Bone marrow (tissue), 2 donors: Measurements from ENCODE around the gene DCHS1.
"Not testable (repeated sequence)": the region's sequence is repeated elsewhere in the genome, so short reads cannot be mapped to it uniquely, and the experiment has no call there.

Source experiments
- DNase-seq, 2 donors: peaks; one replicate each; lab custom pipeline; 2025; lab: John Stamatoyannopoulos, UW

Gene DCHS1, protein sequence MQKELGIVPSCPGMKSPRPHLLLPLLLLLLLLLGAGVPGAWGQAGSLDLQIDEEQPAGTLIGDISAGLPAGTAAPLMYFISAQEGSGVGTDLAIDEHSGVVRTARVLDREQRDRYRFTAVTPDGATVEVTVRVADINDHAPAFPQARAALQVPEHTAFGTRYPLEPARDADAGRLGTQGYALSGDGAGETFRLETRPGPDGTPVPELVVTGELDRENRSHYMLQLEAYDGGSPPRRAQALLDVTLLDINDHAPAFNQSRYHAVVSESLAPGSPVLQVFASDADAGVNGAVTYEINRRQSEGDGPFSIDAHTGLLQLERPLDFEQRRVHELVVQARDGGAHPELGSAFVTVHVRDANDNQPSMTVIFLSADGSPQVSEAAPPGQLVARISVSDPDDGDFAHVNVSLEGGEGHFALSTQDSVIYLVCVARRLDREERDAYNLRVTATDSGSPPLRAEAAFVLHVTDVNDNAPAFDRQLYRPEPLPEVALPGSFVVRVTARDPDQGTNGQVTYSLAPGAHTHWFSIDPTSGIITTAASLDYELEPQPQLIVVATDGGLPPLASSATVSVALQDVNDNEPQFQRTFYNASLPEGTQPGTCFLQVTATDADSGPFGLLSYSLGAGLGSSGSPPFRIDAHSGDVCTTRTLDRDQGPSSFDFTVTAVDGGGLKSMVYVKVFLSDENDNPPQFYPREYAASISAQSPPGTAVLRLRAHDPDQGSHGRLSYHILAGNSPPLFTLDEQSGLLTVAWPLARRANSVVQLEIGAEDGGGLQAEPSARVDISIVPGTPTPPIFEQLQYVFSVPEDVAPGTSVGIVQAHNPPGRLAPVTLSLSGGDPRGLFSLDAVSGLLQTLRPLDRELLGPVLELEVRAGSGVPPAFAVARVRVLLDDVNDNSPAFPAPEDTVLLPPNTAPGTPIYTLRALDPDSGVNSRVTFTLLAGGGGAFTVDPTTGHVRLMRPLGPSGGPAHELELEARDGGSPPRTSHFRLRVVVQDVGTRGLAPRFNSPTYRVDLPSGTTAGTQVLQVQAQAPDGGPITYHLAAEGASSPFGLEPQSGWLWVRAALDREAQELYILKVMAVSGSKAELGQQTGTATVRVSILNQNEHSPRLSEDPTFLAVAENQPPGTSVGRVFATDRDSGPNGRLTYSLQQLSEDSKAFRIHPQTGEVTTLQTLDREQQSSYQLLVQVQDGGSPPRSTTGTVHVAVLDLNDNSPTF (N-terminal part only)

GRCh38 chr11:6655790-6656583, at the start of gene DCHS1:
DCHS1 (minus strand) TSS chr11:6655809; CDS start chr11:6641613, 14,196 bp downstream.
- no peak for DNase-seq

DNA sequence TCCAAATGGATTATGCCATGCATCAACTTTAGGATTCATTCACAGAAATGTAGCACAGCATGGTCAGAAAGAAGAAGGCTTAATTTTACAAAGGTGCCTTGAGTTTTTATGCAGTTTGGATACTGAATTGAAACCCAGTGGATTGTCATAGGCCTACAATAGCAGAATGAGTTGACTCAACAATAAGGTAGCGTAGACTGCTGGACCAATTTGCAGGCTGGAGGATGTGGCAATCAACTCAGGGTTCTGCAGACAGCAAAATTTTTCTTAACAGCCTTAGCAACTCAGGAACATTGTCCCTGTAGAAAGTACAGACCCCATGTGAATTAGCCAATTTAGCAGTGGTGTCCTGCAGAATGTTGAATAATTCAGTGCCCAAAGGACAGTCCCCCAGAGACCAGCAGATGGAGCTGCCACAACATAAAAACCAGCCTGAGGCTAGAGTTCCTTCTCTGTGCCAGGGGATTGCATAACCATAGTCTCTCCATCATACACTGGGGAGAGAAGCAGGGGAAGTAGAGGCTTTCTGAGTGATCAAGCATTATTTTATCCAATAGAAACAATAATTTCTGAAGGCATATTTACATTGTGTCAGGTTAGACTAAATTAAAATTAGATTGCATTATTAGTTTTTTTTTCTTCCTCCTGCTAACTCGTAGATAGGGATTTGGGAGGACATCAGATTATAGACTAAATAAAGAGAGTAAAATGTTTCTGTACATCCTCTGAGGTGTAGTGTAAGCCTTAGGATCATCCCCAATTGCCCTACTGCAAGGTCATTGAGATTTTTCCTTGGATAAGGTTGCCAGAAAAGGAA, 47.8 kb upstream of the DCHS1 start:
- peak; percentile 4 to 69 for DNase-seq

DNA sequence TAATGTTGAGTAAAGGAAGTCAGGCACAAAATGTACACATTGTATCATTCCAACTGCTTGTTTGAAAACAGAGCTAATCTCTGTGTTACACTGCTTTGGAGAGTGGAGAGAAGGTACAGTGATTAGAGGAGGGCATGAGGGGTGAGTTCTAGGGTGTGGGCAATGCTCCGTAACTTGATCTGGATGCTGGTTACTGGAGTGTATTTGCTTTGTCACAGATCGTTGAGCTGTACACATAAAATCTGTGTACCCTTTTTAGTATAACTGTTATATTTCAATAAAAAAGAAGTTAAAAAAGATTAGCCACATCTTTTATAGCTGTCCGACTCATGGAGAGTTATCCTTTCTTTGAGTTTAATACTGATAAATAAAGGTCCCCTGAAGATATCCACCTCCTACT, 46.3 kb upstream of the DCHS1 start:
- not testable (repeated sequence) for DNase-seq

DNA sequence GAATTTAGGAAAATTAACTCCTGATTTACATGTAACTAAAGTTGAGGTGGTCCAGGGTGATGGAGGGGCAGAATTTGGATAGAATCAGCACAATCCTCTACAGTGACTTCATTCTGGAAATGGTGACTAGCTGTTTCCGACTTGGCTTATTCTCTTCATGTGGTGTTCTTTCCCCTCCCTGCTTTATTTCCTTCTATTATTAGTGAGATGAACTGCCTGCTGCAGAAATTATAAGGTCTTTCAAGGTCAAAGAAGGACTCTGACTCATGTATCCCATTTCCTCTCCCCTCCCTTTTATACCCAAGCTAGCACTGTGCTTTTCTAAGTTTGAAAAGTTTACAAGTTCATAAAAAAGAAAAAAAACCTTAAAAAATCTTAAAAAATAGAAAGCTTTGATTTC, 39.8 kb upstream of the DCHS1 start:
- DNase-seq, result no peak

- no peak for DNase-seq
These were observed 38.6 kb upstream of the DCHS1 start for GRCh38 chr11:6694229-6694535.

DNA sequence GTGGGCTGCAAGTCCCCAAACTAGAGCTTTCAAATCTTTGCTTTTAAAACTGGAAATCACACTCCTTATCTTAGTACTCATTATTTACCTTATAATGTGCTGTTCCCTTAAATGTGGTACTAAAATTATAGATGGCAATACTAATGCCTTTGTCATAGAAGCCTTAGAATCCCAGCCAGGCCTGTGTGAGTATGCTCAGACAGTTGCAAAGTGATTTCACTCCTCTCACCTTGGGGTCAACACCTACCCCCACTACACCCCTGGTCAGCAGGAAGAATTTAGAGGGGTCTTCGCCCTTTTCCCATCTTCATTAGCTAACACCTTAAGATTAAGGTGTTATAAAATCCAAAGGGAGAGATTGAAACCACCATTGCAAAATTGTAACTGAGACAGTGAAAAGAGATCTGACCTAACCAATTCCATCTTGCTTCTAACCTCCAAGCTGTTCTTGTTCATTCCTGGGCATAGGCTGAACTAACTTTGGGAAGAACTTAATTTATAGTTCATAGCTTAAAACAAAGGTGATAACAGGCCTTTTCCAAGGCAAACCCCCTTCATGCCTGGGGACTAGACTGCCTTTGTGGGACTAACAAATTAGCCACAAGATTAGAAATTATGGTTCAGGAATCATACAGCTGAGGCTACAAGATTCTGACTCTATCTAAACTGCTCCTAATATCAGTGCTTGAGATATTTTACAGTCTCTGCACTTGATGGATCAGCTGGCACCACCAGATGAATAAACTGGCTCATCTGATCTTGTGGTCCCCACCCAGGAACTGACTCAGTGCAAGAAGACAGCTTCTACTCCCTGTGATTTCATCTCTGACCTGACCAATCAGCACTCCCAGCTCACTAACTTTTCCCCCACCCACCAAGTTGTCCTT, 38.0 kb upstream of the DCHS1 start:
- no peak for DNase-seq

- DNase-seq, result no peak
These were observed 36.5 kb upstream of the DCHS1 start for GRCh38 chr11:6692128-6692527.

DNA sequence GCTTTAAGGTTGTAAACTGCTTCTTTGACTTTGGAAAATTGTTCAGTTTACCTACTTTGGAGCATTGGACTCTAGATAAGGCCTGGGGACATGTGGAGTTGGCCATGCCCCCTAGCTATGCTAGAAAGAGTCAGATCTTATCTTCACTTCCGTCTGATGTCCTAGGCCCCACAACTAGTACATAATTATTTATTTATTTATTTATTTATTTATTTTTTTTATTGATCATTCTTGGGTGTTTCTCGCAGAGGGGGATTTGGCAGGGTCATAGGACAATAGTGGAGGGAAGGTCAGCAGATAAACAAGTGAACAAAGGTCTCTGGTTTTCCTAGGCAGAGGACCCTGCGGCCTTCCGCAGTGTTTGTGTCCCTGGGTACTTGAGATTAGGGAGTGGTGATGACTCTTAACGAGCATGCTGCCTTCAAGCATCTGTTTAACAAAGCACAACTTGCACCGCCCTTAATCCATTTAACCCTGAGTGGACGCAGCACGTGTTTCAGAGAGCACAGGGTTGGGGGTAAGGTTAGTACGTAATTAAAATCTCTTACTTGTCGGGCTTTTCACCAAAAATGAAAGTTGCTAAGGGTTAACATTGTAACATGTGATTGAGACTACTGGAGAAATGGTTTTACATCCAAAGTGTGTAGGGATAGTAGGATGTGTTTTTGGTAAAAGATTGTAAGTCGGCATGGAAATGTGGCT, 35.0 kb upstream of the DCHS1 start:
- DNase-seq, result not testable (repeated sequence)

DNA sequence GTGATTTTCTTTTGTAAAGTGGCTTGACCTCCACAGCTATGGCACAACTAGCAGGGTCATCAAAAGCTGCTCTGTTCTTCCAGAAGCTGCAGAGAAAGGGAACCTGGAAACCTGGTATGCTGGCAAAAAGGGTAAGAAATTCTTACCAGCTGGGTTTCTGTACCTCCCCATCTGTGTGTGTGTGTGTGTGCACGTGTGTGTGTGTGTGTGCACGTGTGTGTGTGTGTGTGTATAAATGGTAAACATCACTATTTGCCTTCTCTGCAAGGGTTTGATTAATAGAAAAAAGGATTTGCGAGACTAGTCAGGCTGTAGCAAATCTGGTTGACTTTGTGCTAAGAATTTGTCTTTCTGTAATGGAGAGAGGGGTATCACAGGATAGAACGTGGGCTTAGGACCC, 32.3 kb upstream of the DCHS1 start:
- DNase-seq, result no peak

DNA sequence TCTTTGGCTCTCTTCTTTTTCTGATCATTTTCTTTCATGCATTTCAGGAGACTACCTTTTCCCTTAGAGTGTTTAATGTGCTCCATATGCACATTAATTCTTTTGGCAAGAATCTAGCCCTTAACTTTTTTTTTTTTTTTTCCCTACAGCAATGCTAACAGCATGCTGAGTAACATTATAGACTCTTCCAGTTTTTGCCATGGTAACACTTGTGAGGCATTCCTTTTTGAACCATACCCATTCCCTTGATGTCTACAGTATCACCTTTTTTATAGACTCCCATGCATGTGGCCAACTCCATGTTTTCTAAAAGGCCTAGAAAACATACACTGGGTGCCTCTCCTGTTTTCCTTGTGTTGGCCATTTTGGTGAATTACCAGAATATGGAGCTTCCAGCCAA, 30.4 kb upstream of the DCHS1 start:
- no peak for DNase-seq

- not testable (repeated sequence) for DNase-seq
These were observed 28.5 kb upstream of the DCHS1 start for GRCh38 chr11:6684068-6684467.

DNA sequence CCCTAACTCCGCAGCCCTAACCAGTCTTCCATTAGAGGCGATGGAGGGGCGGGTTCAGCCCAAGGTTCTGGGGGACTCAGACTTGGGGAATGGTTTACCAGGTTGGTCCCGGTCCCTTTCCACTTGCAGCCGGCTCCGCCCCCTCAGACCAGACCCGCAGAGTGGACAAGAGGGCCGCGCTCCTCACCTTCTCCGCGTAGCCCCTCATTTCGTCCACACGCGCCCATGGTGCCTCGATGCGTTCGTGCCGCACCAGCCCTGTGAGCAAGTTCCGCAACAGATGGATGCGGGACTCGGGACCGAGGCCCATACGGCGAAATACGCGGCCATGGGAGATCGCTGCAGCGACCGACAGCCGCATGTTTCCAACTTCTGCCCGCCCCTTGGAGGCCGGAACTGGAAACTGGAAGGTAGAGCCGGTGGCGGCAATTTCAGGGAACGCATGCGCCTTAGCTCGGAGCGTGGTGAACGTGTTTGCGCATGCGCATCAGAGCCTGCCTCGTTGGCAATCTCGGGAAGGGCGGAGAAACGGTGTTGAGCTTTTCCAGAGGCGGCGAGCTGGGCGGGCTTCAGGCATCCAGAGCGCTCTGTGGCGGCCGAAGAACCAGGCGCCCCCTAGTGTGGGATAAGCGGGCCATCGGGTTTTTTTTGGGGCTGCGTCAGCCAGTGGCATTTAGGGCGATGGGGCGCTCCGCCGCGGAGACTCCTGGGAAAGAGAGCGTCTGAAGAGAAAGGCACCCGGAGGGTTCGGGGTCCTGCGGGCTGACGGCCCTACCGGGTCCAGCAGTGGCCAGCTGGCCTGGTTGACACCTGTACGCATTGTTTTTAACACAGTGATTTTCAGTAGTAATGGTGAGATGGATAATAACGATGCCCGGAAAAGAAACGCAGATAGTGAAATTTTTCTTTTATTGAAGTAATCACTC, 27.6 kb upstream of the DCHS1 start, which contains the start of gene MRPL17:
Gene MRPL17 (minus strand): TSS at position 405 of the 926 bp plus-strand sequence. CDS start 44 bp downstream, at position 361.
- peak; percentile 90 to 99 for DNase-seq

DNA sequence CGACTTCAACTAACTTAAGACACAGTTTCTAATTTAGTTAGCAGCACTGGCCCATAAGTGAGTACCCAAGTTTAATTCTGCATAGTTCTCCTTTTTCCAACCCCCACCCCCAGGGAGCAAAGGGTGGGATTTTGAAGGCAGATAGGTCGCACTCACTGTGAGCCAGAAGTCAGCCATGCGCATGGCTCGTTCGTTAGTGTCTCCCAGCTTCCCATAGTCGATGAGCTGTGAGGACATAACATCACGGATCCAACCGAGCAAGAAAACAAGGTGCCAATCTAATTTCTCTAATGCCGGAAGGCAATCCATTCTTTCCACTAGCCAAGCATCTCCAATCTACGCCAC, 27.0 kb upstream of the DCHS1 start:
- no peak for DNase-seq

GRCh38 chr11:6681949-6682348, 26.3 kb upstream of the DCHS1 start:
- DNase-seq, result no peak

- no peak for DNase-seq
These were observed 25.9 kb upstream of the DCHS1 start for GRCh38 chr11:6681505-6681904.

DNA sequence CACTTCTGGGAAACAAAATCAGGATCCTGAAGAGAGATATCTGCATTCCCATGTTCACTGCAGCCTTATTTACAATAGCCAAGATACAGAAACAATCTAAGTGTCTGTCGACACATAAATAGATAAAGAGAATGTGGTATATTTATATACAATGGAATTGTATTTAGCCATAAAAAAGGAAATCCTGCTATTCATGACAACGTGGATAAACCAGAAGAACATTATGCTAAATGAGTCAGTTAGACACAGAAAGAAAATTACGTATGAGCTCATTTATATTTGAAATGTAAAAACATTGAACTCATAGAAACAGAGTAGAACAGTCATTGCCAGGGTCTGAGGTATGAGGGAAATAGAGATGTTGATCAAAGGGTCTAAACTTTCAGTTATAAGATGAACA, 21.4 kb upstream of the DCHS1 start:
- no peak for DNase-seq

DNA sequence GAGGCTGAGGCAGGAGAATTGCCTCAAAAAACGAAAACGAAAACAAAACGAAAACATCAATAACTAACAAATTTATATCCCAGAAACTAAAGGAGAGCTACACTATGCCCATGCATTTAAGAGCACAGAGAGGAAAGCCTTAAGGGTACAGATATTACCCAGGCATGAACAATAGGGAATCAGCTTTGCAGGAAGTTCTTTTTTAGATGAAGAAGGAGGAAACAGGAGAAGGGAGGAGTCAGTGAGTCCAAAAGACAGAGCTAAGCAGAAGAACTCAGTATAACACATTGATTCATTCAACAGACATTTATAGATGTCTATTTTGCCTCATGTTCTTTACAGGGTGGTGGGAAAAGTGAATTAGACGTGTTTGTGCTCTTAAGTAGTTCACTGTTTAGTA, 19.3 kb upstream of the DCHS1 start:
- DNase-seq, result no peak

GRCh38 chr11:6674219-6674597, 18.6 kb upstream of the DCHS1 start:
- DNase-seq, result no peak
